Measurements from ENCODE around the gene HERC4. TPM values are rescaled to one million over a fixed set of nuclear protein-coding genes. Genes with fewer than 3 reads are reported as not detected.

The HERC4 gene
- polyA plus RNA-seq, 1 donor from 2014 or later = 45.6 TPM

- Histone ChIP-seq H3K36me3 (ENCODE audit: insufficient read depth, low read length) (no peaks in the 10 kb centered on the region), H3K79me2 (replicated peaks; ENCODE audit: insufficient read depth, low read length) (no peaks in the 10 kb centered on the region), H3K4me3 (ENCODE audit: low read length) (no peak overlapping the region), H3K9me3 (ENCODE audit: low read length) (no peaks in the 10 kb centered on the region), H3K4me2 (ENCODE audit: low read length) (no peak overlapping the region), H3K27me3 (ENCODE audit: insufficient read depth, low read depth, low read length) (no peaks in the 10 kb centered on the region), H4K20me1 (ENCODE audit: insufficient read depth) (no peaks in the 10 kb centered on the region), H3K9ac (ENCODE audit: low read length) (no peak overlapping the region), H2AFZ (ENCODE audit: low read depth, low read length) (no peak overlapping the region), H3K27ac (ENCODE audit: low read length) (no peak overlapping the region), H3K9me2 (ENCODE audit: insufficient read depth, low read length) (no peaks in the 10 kb centered on the region), H3F3A (ENCODE audit: insufficient read depth, low read length, poor library complexity, severe bottlenecking) (no peaks in the 10 kb centered on the region)
- no peak for TF ChIP-seq POLR2AphosphoS5 (IDR thresholded peaks at IDR 0.05)
- no peak for TF ChIP-seq TAF1 (IDR thresholded peaks at IDR 0.05; ENCODE audit: low read depth)
- no peak for TF ChIP-seq REST (IDR thresholded peaks at IDR 0.05; ENCODE audit: borderline replicate concordance)
These were observed 37.8 kb upstream of the HERC4 start for GRCh38 chr10:68112837-68113236.

GRCh38 chr10:68111584-68111983 lies 36.5 kb upstream of the HERC4 start:
- Histone ChIP-seq H3K27me3 (ENCODE audit: insufficient read depth, low read depth, low read length) (no peaks in the 10 kb centered on the region), H3K27ac (ENCODE audit: low read length) (no peak overlapping the region), H3K36me3 (ENCODE audit: insufficient read depth, low read length) (no peaks in the 10 kb centered on the region), H3K4me2 (ENCODE audit: low read length) (no peak overlapping the region), H3K9me2 (ENCODE audit: insufficient read depth, low read length) (no peaks in the 10 kb centered on the region), H4K20me1 (ENCODE audit: insufficient read depth) (no peaks in the 10 kb centered on the region), H3K79me2 (replicated peaks; ENCODE audit: insufficient read depth, low read length) (no peaks in the 10 kb centered on the region), H3F3A (ENCODE audit: insufficient read depth, low read length, poor library complexity, severe bottlenecking) (no peaks in the 10 kb centered on the region), H3K4me3 (ENCODE audit: low read length) (no peak overlapping the region), H2AFZ (ENCODE audit: low read depth, low read length) (no peak overlapping the region), H3K9me3 (ENCODE audit: low read length) (no peaks in the 10 kb centered on the region), H3K9ac (ENCODE audit: low read length) (no peak overlapping the region)
- TF ChIP-seq EZH2 (IDR thresholded peaks at IDR 0.05; ENCODE audit: borderline replicate concordance, insufficient read depth, low read length, poor library complexity, severe bottlenecking) = no peak
- TF ChIP-seq TAF1 (IDR thresholded peaks at IDR 0.05; ENCODE audit: low read depth) = no peak

- Histone ChIP-seq H3K9ac (ENCODE audit: low read length) (no peak overlapping the region), H4K20me1 (ENCODE audit: insufficient read depth) (no peaks in the 10 kb centered on the region), H3K27me3 (ENCODE audit: insufficient read depth, low read depth, low read length) (no peaks in the 10 kb centered on the region), H3K4me3 (ENCODE audit: low read length) (no peak overlapping the region), H3K9me2 (ENCODE audit: insufficient read depth, low read length) (no peaks in the 10 kb centered on the region), H3K27ac (ENCODE audit: low read length) (no peak overlapping the region), H2AFZ (ENCODE audit: low read depth, low read length) (no peak overlapping the region), H3K4me2 (ENCODE audit: low read length) (no peak overlapping the region), H3K79me2 (replicated peaks; ENCODE audit: insufficient read depth, low read length) (no peaks in the 10 kb centered on the region), H3K36me3 (ENCODE audit: insufficient read depth, low read length) (no peaks in the 10 kb centered on the region), H3F3A (ENCODE audit: insufficient read depth, low read length, poor library complexity, severe bottlenecking) (no peaks in the 10 kb centered on the region), H3K9me3 (ENCODE audit: low read length) (no peaks in the 10 kb centered on the region)
- TF ChIP-seq REST (IDR thresholded peaks at IDR 0.05; ENCODE audit: borderline replicate concordance) (no peak), POLR2AphosphoS5 (IDR thresholded peaks at IDR 0.05) (no peak), EP300 (conservative IDR thresholded peaks at IDR 0.05; ENCODE audit: poor library complexity, severe bottlenecking) (no peak), EZH2 (IDR thresholded peaks at IDR 0.05; ENCODE audit: borderline replicate concordance, insufficient read depth, low read length, poor library complexity, severe bottlenecking) (no peak), SMC3 (conservative IDR thresholded peaks at IDR 0.05; ENCODE audit: poor library complexity) (no peak), CTCF (IDR thresholded peaks at IDR 0.05; ENCODE audit: poor library complexity, severe bottlenecking) (no peak), MXI1 (conservative IDR thresholded peaks at IDR 0.05; ENCODE audit: poor library complexity, severe bottlenecking) (no peak), TAF1 (IDR thresholded peaks at IDR 0.05; ENCODE audit: low read depth) (no peak), RAD21 (conservative IDR thresholded peaks at IDR 0.05) (no peak)
These were observed 34.9 kb upstream of the HERC4 start for GRCh38 chr10:68110027-68110426.
